ENCODE data around the gene BCL11B.

DNA sequence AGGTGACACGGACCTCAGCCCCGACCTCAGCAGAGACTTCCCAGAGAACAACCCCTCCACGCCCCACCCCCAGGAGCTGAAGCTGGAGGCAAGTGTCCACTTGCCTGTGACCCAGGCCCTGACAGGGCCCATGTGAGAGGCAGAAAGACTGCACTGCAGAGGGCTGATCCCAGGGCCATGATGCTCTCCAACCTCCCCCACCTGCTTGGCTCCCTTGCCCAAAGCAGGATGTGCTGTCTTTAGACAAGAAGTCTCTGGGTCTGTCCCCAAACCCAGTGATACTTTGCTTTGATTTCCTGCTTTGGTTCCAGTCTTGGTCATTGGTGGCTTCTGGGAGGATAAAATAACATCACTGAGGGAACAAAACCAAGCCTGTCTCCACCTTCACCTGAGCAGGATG is 59.4 kb downstream of the BCL11B start:
- TF ChIP-seq CTCF (IDR thresholded peaks at IDR 0.05) (no peak), POLR2AphosphoS5 (IDR thresholded peaks at IDR 0.05) (no peak), POLR2A (IDR thresholded peaks at IDR 0.05) (no peak), EP300 (IDR thresholded peaks at IDR 0.05) (no peak)

Data from gastroesophageal sphincter (tissue), 3 donors.